LoVo (cell line): ENCODE measurements around the gene TRAP1.
"Not testable (repeated sequence)": the region's sequence is repeated elsewhere in the genome, so short reads cannot be mapped to it uniquely, and the experiment has no call there.

Source experiments
- DNase-seq: peaks from one replicate; pipeline ENCODE4 v3.0.0-alpha.2; 2016; ENCODE audit warnings: low spot score

The TRAP1 gene

DNA sequence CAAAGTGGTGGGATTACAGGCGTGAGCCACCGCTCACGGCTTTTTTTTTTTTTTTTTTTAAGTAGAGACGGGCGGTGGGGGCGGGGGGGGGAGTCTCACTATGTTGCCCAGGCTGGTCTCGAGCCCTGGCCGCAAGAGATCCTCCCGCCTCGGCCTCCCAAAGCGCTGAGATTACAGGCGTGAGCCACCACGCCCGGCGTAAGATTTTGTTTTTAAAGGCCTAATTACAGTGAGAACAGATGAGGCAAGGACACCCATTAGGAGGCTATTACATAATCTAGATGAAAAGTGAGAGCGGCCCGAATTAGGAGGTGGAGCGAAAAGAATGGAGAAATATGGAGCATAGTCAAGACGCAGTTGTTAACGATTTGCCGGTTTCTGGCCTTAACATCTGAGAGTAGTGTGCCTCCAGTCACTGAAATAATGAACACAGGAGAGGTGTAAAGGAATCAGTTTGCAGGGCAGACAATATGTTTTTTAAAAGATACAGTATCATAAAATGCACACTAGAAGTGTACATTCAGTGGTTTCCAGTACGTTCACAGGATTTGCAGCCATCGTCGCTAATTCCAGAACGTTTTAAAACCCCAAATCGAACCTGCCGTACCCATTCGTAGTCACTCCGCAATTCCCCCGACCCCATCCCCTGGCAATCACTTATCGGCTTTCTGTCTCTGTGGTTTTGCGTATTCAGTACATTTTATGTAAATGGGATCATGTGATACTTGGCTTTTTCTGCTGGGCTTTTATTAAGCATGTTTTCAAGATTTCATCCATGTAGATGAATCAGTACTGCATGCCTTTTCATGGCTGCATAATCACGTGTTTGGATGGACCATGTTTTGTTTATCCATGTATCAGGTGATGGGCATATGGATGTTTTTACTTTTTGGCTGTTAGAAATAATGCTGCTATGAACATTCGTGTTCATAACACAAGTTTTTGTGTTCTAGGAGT is 104.5 kb downstream of the TRAP1 start:
- no peak for DNase-seq

DNA sequence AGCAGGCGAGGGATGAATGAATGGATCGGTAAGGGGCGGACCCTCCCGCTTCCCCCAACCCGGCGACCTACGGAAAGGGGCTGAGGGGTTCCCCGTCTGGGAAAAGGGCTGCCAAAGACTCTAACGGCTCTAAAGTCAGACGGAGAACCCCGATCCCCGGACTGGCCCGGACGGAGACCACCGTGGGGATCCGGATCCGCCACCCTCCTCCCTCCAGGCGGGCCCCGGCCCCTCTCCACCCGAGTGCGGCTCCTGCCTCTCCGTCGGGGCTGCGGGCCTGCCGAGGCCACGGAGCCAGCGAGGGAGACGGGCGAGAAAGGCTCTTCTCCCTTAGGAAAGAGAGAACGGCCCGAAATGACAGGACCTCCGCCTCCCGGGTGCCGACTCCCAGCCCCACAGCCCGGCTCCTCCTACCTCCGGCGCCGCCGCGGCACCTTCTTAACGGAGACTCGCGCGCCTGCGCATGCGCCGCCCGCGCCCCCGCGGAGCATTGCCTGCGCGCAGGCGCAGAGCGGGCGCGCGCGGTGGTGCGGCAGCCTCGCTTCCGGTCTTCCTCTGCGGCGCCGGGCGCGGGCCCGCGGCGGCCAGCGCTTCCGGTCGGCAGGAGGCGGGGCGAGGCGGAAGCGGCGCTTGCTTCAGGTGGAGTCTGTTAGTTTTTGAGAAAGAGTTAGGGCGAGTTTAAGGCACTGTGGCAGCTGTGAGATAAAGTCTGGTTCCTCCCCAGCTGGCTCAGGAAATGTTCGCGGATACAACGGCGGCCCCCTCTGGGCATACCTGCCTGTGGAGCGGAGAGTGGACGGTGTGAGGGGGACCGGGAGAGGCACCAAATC is 106.0 kb downstream of the TRAP1 start, which contains the start of gene SLX4:
TSS of gene SLX4 (minus strand) at position 461 of the 830 bp plus-strand sequence. CDS start 2,642 bp downstream, outside the sequence.
- DNase-seq: peak; percentile 97

DNA sequence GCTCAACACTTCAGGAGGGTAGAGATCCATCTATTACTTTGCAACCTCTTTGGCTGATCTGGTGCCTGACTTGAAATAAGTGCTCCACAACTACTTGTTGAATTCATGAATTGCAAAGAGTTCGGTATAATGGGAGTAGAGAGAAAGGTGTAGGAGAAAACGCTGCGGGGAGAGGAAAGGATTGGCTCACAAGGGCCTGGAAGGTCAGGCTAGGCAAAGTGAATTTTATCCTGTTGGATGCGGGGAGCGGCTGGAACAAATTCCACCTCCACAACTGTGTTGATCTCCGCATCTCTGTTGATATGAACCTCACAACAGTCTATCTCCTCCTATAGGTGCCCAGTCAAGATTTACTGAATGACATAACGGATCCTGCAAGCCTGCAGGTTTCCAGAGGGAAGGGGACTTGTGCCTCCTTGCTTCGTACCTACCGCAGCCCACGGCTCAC is 106.6 kb downstream of the TRAP1 start:
- no peak for DNase-seq

DNA sequence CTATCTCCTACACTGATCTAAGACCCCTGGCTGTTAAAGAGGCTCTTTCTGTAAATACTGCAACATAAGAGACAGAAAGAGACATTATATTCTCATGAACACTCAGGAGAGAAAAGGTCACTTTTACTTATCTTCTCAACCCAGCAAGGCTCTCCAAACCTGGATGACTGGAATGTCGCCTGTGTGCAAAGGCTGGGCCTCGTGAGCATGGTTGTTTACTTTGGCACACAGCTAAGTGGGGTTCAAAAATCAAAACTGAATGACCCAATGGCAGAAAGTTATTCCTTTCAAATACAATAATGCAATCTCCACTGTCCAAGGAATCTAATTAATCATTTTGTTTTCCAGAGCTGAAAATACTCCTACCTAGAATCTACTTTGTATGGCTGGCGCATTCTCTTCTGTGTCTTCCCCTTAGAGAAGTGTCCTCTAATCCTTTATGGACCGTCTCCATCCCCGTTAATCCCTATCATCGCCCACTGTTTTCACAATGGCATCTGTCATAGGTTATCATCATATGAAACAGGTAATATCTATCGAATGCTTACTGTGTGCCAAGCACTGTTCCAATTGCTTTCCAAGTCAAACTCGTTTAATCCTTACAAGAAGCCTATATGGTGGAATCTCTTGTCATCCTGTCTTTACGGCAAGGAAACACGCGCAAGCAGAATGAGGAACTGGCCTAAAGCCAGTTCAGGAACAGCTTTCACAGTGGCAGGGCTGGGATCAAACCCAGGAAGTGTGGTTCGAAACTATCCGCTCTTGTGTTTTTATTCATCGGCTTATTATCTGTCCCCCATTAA is 107.2 kb downstream of the TRAP1 start:
- DNase-seq: no peak

DNA sequence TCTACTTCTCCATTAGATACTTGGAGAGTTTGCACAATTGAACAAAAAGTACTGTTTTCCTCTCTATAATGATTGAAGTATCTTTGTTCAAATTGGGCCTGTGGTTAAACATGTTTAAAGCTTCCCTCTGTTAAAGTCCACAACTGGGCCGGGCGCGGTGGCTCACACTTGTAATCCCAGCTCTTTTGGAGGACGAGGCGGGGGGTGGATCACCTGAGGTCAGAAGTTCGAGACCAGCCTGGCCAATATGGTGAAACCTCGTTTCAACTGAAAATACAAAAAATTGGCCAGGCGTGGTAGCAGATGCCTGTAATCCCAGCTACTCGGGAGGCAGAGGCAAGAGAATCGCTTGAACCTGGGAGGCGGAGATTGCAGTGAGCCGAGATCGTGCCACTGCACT is 108.3 kb downstream of the TRAP1 start:
- DNase-seq: not testable (repeated sequence)

DNA sequence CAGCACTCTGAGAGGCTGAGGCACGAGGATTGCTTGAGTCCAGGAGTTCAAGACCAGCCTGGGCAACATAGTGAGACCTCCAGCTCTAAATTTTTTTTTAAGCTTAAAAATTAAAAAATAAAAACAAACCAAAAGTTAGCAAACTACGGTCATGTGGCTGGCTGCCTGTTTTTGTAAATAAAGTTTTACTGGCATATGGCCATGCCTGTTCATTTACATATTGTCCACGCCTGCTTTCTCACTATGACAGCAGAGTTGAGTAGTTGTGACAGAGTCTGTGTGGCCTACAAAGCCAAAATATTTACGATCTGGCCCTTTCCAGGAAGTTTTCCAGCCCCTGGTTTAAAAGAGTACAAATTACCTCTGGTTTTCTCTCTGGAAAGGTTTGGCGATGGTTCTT is 109.3 kb downstream of the TRAP1 start:
- no peak for DNase-seq
